GM18502 (cell line): ENCODE results near the gene DNAAF1.
A peak's percentile ranks its signal among the peaks of the same experiment; 100 is the strongest.

ENCODE experiments used
- ATAC-seq: cut with Tn5 transposase; IDR thresholded peaks from one replicate; pipeline ENCODE4 v1.9.1; 2021; ENCODE audit warnings: mild to moderate bottlenecking; ENCODE audit not compliant: unreplicated experiment, poor library complexity

DNAAF1 gene

DNA sequence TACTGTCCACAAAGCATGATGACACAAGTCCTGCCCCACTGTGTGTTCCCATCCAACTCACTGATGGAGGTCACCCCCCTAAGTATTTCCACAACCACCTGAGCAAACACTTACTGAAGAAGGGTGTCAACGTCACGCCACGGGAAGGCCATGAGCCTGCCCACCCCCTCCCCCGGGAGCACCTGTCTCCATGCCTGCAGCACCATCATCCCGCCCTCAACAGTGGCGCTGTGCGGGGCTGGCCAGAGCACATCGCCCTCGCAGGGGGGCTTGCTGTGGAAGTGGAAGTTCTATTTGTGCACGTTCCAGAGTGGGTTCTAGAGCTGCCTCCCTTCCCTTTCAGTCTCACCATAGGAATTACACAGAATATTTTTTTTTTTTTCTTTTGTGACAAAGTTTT is 24.1 kb upstream of the DNAAF1 start:
- no peak for ATAC-seq

DNA sequence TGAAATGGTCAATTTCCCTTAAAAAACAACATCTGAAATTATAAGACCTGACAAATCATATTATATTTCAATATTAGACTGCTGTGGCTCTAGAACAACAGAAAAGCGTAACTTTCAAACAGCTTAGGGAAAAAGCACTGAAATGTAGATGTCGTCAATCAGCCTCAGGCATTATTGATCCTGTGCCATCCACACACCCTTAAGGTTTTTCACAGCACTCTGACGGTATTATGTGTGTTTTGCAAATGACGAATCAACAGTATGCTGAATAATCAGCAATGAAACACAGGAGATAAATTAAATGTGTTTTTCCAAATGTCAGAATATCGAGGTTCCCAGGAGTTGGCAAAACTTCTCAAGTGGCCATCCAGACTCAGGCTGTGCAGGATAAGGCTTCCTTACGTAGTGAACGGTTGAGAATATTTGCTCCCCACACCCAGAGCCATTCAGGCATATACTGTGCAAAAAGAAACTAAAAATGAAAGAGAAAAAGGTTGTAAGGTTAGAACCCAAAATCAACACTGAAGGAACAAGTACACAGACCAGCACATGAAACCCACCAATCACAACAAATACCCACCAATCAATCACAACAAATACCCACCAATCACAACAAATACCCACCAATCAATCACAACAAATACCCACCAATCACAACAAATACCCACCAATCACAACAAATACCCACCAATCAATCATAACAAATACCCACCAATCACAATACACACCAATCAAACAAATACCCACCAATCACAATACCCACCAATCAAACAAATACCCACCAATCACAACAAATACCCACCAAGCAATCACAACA is 20.6 kb upstream of the DNAAF1 start:
- ATAC-seq = no peak

DNA sequence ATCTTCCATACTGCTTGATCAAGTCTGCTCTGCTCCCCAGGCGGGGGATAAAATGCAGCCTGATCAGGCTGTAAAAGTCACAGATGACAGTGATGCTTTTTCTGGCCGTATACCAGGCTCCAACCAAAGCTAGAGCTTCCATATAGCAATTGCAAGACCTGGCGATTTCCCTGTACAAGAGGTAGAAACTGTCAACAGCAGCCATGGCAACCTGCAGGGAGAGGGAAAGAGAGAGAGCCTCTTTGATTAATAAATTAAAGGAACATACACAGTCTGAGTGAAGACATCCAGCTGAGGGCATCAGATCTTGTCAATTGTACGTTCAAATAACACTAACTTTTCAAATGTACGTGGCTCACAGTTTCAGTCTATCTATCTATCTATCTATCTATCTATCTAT is 14.0 kb upstream of the DNAAF1 start:
- no peak for ATAC-seq

DNA sequence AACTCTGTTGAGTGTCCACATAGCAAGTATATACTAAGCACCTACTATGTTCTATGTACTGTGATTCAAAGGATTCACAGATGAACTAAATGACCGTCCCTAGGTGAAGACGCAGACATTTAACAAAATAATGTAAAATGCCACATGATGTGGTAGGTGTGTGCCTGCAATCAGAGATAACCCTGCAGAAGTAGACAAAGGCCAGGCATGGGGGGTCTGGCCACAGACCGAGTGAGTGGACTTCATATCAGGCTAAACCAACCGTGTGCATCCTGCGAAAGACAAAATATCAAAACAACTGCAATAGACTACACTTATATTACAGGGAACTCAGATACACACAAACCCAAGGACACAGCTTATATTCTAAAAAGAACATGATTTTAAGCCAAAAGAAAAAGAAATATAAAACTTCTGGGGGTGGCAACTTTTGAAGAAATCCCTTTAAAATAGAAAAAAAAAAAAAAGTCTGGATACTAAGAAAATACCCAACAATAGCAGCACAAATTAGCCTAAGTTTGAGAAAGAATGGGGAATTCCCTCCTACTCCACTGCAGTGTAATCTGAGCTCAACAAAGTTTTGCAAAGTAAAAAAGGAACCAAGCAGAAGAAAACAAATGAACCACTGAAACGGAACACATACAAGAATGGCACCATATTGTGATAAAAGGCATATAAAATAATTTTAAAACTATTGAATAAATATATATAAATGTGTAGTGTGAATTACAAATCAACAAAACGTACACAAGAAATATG is 12.4 kb upstream of the DNAAF1 start:
- no peak for ATAC-seq

GRCh38 chr16:84136331-84137125 is 8.6 kb upstream of the DNAAF1 start:
- ATAC-seq = no peak

- ATAC-seq = no peak
Observed at GRCh38 chr16:84137287-84137686, 7.8 kb upstream of the DNAAF1 start.

DNA sequence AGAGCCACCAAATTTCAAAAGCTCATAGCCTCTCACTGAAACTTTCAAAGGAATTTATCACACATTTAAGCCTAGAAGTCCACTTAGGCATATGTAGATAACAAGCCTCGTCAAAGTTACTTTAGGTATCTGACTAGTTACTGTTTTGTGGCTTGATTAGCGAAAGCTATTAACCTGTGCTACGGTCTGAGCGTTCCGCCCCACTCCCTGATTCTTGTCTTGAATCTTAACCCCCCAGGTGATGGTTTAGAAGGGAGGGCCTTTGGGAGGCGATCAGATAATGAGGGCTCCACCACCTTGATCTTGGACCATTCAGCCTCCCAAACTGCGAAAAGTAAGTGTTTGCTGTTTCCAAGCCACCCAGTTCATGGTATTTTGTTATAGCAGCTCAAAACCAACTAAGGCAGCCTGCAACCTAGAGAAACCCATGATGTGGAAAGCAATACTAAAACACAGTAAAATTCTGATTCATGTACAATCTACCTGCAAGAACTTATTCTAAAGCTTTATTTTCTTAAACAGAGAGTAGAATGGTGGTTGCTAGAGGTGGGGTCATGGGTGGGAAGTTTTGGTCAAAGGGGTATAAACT is 7.2 kb upstream of the DNAAF1 start:
- no peak for ATAC-seq

DNA sequence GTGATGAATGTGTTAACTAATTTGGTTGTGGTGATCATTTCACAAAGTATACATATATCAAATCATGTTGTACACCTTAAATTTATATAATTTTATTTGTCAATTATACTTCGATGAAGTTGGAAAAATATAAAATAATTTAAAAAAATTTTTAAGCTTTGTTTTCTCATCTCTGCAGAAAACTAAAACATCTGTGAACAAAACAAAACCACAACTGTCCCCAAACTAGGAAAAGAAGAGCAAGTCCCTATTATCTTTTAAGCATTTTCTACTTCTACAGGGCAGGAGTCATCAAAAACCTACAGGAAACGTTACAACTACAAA is 6.6 kb upstream of the DNAAF1 start:
- no peak for ATAC-seq

- ATAC-seq = no peak
Observed at GRCh38 chr16:84138824-84139627, 6.1 kb upstream of the DNAAF1 start.

GRCh38 chr16:84139628-84140258 is 5.4 kb upstream of the DNAAF1 start:
- ATAC-seq = no peak

GRCh38 chr16:84141143-84141670 is 3.9 kb upstream of the DNAAF1 start:
- no peak for ATAC-seq

- ATAC-seq = no peak
Observed at GRCh38 chr16:84143081-84143480, 2.0 kb upstream of the DNAAF1 start.

GRCh38 chr16:84143784-84144199 is 1.3 kb upstream of the DNAAF1 start:
- ATAC-seq = no peak

GRCh38 chr16:84144209-84144858 is 774 bp upstream of the DNAAF1 start:
- ATAC-seq = peak; percentile 27

DNA sequence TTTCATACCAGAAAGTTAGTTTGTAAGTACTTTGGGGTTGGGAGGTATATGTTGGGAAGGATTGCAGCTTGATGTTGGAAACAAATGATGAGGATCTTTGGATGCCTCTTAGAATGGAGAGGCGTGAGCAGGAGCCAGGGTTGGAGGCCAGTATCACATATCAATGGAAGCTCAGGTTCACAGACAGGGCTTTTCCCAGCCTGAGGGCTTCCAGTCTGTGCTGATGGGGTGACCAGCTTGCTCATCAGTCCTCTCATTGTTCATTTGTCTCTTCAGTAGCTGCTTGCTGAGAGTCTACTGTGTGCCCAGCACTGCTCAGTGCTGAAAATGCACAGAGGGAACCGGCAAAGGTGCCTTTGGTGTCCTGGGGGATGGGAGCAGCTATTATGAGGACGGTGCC is 5.8 kb downstream of the DNAAF1 start:
- no peak for ATAC-seq

DNA sequence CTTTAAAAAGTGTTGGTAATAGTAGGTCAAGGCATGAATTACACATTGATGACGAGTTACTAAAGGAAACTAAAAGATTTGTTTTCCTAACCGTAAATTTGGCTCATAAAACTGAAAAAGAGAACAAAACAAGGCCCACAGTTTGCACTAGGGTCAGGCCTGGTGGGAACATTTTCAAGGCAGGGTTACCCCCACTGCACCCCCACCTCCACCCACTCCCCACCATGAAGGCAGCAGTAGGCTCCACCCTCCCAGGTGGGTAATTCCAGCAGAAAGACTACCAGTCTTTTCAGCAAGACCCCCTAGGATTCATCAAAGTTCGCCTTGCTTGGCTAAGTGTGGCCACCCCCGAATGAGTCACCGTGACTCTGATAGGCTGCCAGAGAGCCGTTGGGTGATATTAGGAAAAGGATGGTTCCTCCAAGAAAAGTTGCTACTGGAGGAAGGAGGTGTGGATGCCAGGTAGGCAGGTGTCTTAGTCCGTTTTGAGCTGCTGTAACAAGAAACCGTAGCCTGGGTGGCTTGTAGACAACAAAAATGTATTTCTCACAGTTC is 8.6 kb downstream of the DNAAF1 start:
- ATAC-seq = no peak

DNA sequence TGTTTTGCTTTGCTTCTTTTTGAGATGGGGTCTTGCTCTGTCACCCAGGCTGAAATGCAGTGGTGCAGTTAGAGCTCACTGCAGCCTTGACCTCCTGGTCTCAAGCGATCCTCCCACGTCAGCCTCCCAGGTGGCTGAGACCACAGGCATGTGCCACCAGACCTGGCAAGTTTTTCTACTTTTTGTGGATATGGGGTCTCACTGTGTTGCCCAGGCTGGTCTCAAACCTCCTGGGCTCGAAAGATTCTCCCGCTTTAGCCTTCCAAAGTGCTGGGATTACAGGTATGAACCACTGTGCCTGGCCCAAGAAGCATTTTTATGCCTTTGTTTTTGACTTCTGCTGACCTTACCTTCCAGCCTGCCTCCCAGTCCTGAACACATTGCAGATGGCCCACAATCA is 10.1 kb downstream of the DNAAF1 start:
- no peak for ATAC-seq

- no peak for ATAC-seq
Observed at GRCh38 chr16:84155771-84156170, 10.7 kb downstream of the DNAAF1 start.
